ENCODE data around the gene RAB11FIP2.

Gene RAB11FIP2

GRCh38 chr10:118028619-118029018, 18.1 kb downstream of the RAB11FIP2 start:
- no peaks in the 10 kb centered on the region for H3K4me1 ChIP-seq (ENCODE audit: insufficient read depth, low read length, severe bottlenecking)
- H3K9me2 ChIP-seq (ENCODE audit: low read depth, low read length): no peaks in the 10 kb centered on the region
- H3K79me2 ChIP-seq (ENCODE audit: insufficient read depth, low read length): no peaks in the 10 kb centered on the region
- H3K9ac ChIP-seq (ENCODE audit: low read length): no peak overlapping the region
- no peak overlapping the region for H3K4me3 ChIP-seq (ENCODE audit: low read depth, low read length, poor library complexity, severe bottlenecking)
- TF ChIP-seq, protein P1, sequence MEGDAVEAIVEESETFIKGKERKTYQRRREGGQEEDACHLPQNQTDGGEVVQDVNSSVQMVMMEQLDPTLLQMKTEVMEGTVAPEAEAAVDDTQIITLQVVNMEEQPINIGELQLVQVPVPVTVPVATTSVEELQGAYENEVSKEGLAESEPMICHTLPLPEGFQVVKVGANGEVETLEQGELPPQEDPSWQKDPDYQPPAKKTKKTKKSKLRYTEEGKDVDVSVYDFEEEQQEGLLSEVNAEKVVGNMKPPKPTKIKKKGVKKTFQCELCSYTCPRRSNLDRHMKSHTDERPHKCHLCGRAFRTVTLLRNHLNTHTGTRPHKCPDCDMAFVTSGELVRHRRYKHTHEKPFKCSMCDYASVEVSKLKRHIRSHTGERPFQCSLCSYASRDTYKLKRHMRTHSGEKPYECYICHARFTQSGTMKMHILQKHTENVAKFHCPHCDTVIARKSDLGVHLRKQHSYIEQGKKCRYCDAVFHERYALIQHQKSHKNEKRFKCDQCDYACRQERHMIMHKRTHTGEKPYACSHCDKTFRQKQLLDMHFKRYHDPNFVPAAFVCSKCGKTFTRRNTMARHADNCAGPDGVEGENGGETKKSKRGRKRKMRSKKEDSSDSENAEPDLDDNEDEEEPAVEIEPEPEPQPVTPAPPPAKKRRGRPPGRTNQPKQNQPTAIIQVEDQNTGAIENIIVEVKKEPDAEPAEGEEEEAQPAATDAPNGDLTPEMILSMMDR (IDR thresholded peaks at IDR 0.05; ENCODE audit: low read length): no peak
- no peak for TF ChIP-seq EZH2 (IDR thresholded peaks at IDR 0.05; ENCODE audit: borderline replicate concordance, low read length)
- peaks cover 3% of the 10 kb centered on the region; the same call in 1 of the 2 replicates for H3K36me3 ChIP-seq (ENCODE audit: insufficient read depth, low read length)
- no peak overlapping the region for H3K4me2 ChIP-seq (ENCODE audit: low read length)
- H3K9me3 ChIP-seq (ENCODE audit: low read length): no peaks in the 10 kb centered on the region
- H4K20me1 ChIP-seq (ENCODE audit: insufficient read depth, low read length): no peaks in the 10 kb centered on the region
- H3K27me3 ChIP-seq (ENCODE audit: insufficient read depth, low read length): no peaks in the 10 kb centered on the region
- no peak overlapping the region for H2AFZ ChIP-seq (ENCODE audit: low read length)
- H3K27ac ChIP-seq (ENCODE audit: low read depth, low read length, poor library complexity, severe bottlenecking): no peak overlapping the region
- no peaks in the 10 kb centered on the region for H3F3A ChIP-seq (ENCODE audit: insufficient read depth, low read length)

GRCh38 chr10:118027397-118027796, 19.3 kb downstream of the RAB11FIP2 start:
- no peak for TF ChIP-seq EZH2 (IDR thresholded peaks at IDR 0.05; ENCODE audit: borderline replicate concordance, low read length)
- TF ChIP-seq, protein P1 (IDR thresholded peaks at IDR 0.05; ENCODE audit: low read length): no peak
- H3K4me3 ChIP-seq (ENCODE audit: low read depth, low read length, poor library complexity, severe bottlenecking): no peak overlapping the region

GRCh38 chr10:118026936-118027335, 19.8 kb downstream of the RAB11FIP2 start:
- Histone ChIP-seq H3K79me2 (ENCODE audit: insufficient read depth, low read length) (no peaks in the 10 kb centered on the region), H3K9me3 (ENCODE audit: low read length) (no peaks in the 10 kb centered on the region), H2AFZ (ENCODE audit: low read length) (no peak overlapping the region), H3K4me3 (ENCODE audit: low read depth, low read length, poor library complexity, severe bottlenecking) (no peak overlapping the region), H3K27ac (ENCODE audit: low read depth, low read length, poor library complexity, severe bottlenecking) (no peak overlapping the region), H3K4me1 (ENCODE audit: insufficient read depth, low read length, severe bottlenecking) (no peaks in the 10 kb centered on the region), H4K20me1 (ENCODE audit: insufficient read depth, low read length) (no peaks in the 10 kb centered on the region), H3K36me3 (ENCODE audit: insufficient read depth, low read length) (no peaks in the 10 kb centered on the region; the same call in 1 of the 2 replicates), H3K4me2 (ENCODE audit: low read length) (no peak overlapping the region), H3K9ac (ENCODE audit: low read length) (no peak overlapping the region), H3K9me2 (ENCODE audit: low read depth, low read length) (no peaks in the 10 kb centered on the region), H3F3A (ENCODE audit: insufficient read depth, low read length) (no peaks in the 10 kb centered on the region), H3K27me3 (ENCODE audit: insufficient read depth, low read length) (no peaks in the 10 kb centered on the region)
- TF ChIP-seq, protein P1 (IDR thresholded peaks at IDR 0.05; ENCODE audit: low read length): no peak
- no peak for TF ChIP-seq EZH2 (IDR thresholded peaks at IDR 0.05; ENCODE audit: borderline replicate concordance, low read length)

More at GRCh38 chr10:118027397-118027796, 19.3 kb downstream of the RAB11FIP2 start:
- Histone ChIP-seq H3K27me3 (ENCODE audit: insufficient read depth, low read length) (no peaks in the 10 kb centered on the region), H3K9me2 (ENCODE audit: low read depth, low read length) (no peaks in the 10 kb centered on the region), H3K36me3 (ENCODE audit: insufficient read depth, low read length) (no peaks in the 10 kb centered on the region; the same call in 1 of the 2 replicates), H4K20me1 (ENCODE audit: insufficient read depth, low read length) (no peaks in the 10 kb centered on the region), H3K79me2 (ENCODE audit: insufficient read depth, low read length) (no peaks in the 10 kb centered on the region), H3K4me2 (ENCODE audit: low read length) (no peak overlapping the region), H3K9ac (ENCODE audit: low read length) (no peak overlapping the region), H2AFZ (ENCODE audit: low read length) (no peak overlapping the region), H3F3A (ENCODE audit: insufficient read depth, low read length) (no peaks in the 10 kb centered on the region), H3K27ac (ENCODE audit: low read depth, low read length, poor library complexity, severe bottlenecking) (no peak overlapping the region), H3K4me1 (ENCODE audit: insufficient read depth, low read length, severe bottlenecking) (no peaks in the 10 kb centered on the region), H3K9me3 (ENCODE audit: low read length) (no peaks in the 10 kb centered on the region)

Data from OCI-LY1 (cell line).